A673 (cell line): ENCODE measurements around the gene ANLN.

Experiments used
- EZH2 ChIP-seq: fragments of 200-600 bp; sonication (generic); IDR thresholded peaks from 2 replicates; pipeline ENCODE4 v1.6.1; 2017; ENCODE audit warnings: borderline replicate concordance, low read depth, mild to moderate bottlenecking, mixed read lengths, antibody characterized with exemption, low read length; ENCODE audit not compliant: poor library complexity, severe bottlenecking
- TF ChIP-seq, protein P1 (sequence below): fragments of 300-800, 200-600 bp; sonication (generic); conservative IDR thresholded peaks from 2 replicates; pipeline ENCODE4 v1.5.1; 2017; ENCODE audit warnings: low read depth, mild to moderate bottlenecking, antibody characterized with exemption, low read length, moderate library complexity, mixed read lengths

DNA sequence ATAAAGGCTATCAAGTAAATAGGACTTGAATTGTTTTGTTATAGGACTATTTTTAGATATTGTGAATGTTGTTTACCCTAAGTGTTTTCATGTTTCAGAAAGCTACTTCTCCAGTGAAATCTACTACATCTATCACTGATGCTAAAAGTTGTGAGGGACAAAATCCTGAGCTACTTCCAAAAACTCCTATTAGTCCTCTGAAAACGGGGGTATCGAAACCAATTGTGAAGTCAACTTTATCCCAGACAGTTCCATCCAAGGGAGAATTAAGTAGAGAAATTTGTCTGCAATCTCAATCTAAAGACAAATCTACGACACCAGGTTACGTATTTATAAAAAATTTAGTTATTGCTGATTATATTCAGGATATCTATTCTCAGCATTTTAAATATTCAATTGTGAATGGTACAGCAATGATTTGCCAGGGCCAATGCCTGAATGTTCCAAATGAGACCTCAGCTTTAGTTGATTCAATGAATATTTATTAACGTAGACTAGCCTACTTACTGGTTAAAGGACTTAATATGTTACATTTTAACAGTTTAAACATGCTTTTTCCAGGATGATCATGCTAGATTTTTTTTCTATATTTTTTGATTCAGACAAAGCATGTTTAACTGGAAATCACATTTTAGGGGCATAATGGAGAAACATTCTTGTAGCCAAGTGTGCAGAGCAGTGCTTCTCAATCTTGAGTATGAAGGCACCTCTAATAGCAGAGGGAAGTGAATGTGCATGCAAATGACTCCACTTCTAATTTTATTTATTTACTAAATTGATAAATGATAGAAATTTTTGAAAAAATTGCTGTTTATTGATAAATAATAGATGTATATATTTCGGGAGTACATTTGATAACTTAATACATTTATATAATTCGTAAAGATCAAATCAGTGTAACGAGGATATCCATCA lies 18.2 kb downstream of the ANLN start:
- TF ChIP-seq, protein P1, sequence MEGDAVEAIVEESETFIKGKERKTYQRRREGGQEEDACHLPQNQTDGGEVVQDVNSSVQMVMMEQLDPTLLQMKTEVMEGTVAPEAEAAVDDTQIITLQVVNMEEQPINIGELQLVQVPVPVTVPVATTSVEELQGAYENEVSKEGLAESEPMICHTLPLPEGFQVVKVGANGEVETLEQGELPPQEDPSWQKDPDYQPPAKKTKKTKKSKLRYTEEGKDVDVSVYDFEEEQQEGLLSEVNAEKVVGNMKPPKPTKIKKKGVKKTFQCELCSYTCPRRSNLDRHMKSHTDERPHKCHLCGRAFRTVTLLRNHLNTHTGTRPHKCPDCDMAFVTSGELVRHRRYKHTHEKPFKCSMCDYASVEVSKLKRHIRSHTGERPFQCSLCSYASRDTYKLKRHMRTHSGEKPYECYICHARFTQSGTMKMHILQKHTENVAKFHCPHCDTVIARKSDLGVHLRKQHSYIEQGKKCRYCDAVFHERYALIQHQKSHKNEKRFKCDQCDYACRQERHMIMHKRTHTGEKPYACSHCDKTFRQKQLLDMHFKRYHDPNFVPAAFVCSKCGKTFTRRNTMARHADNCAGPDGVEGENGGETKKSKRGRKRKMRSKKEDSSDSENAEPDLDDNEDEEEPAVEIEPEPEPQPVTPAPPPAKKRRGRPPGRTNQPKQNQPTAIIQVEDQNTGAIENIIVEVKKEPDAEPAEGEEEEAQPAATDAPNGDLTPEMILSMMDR, result no peak
- no peak for TF ChIP-seq EZH2
